Nephron (organoid): ENCODE results near the gene OR2S2.
"Not testable (repeated sequence)": the region's sequence is repeated elsewhere in the genome, so short reads cannot be mapped to it uniquely, and the experiment has no call there.

Source experiments
- H3K27ac Mint-ChIP-seq, 3 experiments: 2 replicates each; pipeline ENCODE4 v1.8.0; 2020; ENCODE audit warnings: mixed read lengths in 3 of 3, mild to moderate bottlenecking in 2 of 3, moderate library complexity in 1 of 3
- H3K27me3 Mint-ChIP-seq: 2 replicates; pipeline ENCODE4 v1.8.0; 2021; ENCODE audit warnings: low read depth, mild to moderate bottlenecking, moderate library complexity, mixed read lengths
- H3K36me3 Mint-ChIP-seq: 2 replicates; pipeline ENCODE4 v1.8.0; 2020; ENCODE audit warnings: low read depth, mixed read lengths
- H3K4me1 Mint-ChIP-seq: 2 replicates; pipeline ENCODE4 v1.8.0; 2020; ENCODE audit warnings: mixed read lengths
- H3K4me3 Mint-ChIP-seq, 3 experiments: 2 replicates each; pipeline ENCODE4 v1.8.0; 2020; ENCODE audit warnings: mild to moderate bottlenecking in 3 of 3, mixed read lengths in 3 of 3, moderate library complexity in 2 of 3
- H3K9me3 Mint-ChIP-seq: 2 replicates; pipeline ENCODE4 v1.8.0; 2020; ENCODE audit warnings: mixed read lengths
- TF ChIP-seq, protein P1 (sequence below), 3 experiments: fragments of 200-600 bp; sonication (generic); IDR thresholded peaks; one replicate each; pipeline ENCODE4 v1.5.0; 2021; ENCODE audit warnings: antibody characterized with exemption in 3 of 3; ENCODE audit not compliant: unreplicated experiment in 3 of 3

OR2S2 gene

DNA sequence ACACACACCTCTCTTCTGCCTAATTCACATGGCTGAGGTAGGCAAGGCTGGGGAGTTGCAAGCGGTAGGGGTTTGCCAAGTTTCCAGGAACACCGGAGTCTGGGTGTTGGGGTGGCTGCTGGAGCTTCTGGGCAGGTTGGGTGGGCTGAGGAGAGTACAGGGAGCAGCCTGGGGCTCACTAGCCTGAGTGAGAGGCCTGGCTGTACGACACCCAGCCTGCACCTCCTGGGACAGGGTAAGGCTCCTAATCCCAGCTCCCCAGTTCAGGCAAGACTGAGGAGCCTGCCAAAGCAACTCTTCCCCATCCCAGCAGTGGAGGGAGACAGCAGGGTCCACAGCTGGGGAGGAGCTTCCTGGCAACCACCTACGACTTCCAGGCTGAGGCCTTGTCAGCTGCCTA is 40.7 kb downstream of the OR2S2 start:
- no peaks in the 10 kb centered on the region for H3K36me3 Mint-ChIP-seq
- TF ChIP-seq, protein P1, sequence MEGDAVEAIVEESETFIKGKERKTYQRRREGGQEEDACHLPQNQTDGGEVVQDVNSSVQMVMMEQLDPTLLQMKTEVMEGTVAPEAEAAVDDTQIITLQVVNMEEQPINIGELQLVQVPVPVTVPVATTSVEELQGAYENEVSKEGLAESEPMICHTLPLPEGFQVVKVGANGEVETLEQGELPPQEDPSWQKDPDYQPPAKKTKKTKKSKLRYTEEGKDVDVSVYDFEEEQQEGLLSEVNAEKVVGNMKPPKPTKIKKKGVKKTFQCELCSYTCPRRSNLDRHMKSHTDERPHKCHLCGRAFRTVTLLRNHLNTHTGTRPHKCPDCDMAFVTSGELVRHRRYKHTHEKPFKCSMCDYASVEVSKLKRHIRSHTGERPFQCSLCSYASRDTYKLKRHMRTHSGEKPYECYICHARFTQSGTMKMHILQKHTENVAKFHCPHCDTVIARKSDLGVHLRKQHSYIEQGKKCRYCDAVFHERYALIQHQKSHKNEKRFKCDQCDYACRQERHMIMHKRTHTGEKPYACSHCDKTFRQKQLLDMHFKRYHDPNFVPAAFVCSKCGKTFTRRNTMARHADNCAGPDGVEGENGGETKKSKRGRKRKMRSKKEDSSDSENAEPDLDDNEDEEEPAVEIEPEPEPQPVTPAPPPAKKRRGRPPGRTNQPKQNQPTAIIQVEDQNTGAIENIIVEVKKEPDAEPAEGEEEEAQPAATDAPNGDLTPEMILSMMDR (IDR thresholded peaks at IDR 0.05; ENCODE audit: unreplicated experiment in 3 of 3) = no peak
- H3K27ac Mint-ChIP-seq = peak overlapping the region in 1 of 3 experiments; percentile 54
- H3K4me1 Mint-ChIP-seq = peaks cover 22% of the 10 kb centered on the region
- H3K27me3 Mint-ChIP-seq = no peaks in the 10 kb centered on the region
- H3K9me3 Mint-ChIP-seq = no peaks in the 10 kb centered on the region
- no peak overlapping the region for H3K4me3 Mint-ChIP-seq

DNA sequence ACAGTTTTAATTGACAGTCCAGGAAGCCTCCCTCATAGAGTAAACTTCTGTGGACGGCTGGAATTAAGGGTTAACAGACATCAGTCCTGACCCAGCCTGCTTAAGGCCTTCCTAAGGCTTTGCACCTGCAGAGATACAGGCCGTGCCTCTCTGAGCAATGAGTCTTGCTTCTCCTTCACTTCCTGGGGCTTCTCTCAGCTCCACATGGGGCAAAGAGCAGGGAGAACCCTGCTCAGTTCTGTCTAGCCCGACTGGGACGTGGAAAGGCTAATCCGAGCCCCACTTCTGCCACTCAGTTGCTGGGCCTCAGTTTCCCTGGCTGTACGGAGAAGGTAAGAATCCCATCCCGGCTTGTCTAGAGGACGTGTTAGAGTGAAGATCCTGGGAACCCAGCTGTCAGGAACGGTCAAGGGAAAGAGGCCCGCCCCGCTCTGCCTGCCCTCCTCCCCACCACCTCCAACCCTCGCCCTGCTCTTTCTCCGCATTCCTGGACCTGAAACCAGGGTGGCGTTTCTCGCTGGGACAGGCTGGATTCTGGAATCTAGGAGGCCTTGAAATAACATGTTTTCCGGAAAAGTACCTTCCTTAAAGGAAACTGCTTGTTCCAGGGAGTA is 42.2 kb downstream of the OR2S2 start:
- Mint-ChIP-seq H3K4me1 (peaks cover 26% of the 10 kb centered on the region), H3K27me3 (no peaks in the 10 kb centered on the region), H3K9me3 (no peaks in the 10 kb centered on the region), H3K4me3 (no peak overlapping the region), H3K36me3 (no peaks in the 10 kb centered on the region), H3K27ac (peak overlapping the region in 2 of 3 experiments; percentile 22 to 25)
- TF ChIP-seq, protein P1 (IDR thresholded peaks at IDR 0.05; ENCODE audit: unreplicated experiment in 3 of 3) = no peak

DNA sequence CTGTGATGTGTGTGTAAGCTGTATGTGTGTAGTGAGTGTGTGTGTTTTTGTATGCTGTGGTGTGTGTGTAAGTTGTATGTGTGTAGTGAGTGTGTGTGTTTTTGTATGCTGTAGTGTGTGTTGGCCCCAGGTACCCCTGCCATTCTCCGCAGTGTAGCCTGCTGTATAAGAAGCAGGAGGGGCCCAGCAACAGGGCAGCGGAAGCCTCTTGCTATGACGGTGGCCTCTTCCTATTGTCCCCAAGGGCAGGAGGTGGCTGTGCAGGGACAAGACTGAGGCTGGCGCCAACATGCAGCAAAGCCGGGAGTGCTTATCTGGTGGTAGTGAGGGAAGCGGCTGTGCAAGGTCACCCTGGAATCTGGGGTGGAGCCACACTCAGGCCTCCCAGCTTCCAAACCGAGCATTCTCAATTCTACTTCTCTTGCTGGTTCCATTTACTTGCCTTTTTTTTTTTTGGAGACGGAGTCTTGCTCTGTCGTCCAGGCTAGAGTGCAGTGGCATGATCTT is 43.6 kb downstream of the OR2S2 start:
- H3K4me3 Mint-ChIP-seq = no peak overlapping the region
- H3K4me1 Mint-ChIP-seq = peaks cover 25% of the 10 kb centered on the region
- TF ChIP-seq, protein P1 (IDR thresholded peaks at IDR 0.05; ENCODE audit: unreplicated experiment in 3 of 3) = no peak
- no peaks in the 10 kb centered on the region for H3K36me3 Mint-ChIP-seq
- H3K27me3 Mint-ChIP-seq = no peaks in the 10 kb centered on the region
- no peaks in the 10 kb centered on the region for H3K9me3 Mint-ChIP-seq
- no peak overlapping the region for H3K27ac Mint-ChIP-seq

DNA sequence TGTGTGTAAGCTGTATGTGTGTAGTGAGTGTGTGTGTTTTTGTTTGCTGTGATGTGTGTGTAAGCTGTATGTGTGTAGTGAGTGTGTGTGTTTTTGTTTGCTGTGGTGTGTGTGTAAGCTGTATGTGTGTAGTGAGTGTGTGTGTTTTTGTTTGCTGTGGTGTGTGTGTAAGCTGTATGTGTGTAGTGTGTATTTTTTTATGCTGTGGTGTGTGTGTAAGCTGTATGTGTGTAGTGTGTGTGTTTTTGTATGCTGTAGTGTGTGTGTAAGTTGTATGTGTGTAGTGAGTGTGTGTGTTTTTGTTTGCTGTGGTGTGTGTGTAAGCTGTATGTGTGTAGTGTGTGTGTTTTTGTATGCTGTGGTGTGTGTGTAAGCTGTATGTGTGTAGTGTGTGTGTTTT is 44.5 kb downstream of the OR2S2 start:
- peaks cover 25% of the 10 kb centered on the region for H3K4me1 Mint-ChIP-seq
- H3K4me3 Mint-ChIP-seq, H3K36me3 Mint-ChIP-seq, H3K27ac Mint-ChIP-seq, H3K9me3 Mint-ChIP-seq, H3K27me3 Mint-ChIP-seq: not testable (repeated sequence)

DNA sequence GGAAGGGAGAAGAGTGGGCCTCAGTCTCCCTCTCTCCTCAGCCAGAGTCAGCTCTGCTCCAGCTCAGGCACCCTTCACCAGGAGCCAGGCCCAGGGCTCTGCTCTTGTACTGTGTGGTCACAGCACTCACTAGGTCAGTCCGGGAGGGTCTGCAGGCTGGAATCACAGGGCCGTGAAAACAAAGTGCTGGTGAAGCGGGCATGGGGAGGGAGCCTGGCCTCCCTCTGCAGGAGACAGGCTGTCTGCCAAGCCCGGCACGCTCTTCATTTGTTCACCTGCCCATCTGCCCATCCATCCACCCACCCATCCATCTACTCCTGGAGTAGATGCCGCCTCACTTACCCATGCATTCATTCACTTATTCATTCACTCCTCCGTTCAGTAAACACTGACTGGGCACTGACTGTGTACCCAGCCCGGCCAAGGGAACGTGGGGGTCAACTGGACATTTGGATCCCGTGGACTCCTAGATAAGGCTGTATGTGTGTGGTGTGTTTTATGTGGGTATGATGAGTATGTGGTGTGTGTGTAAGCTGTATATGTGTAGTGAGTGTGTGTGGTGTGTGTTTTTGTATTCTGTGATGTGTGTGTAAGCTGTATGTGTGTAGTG is 45.1 kb downstream of the OR2S2 start:
- Mint-ChIP-seq H3K27ac (no peak overlapping the region), H3K36me3 (no peaks in the 10 kb centered on the region), H3K4me1 (peaks cover 28% of the 10 kb centered on the region), H3K4me3 (no peak overlapping the region), H3K27me3 (no peaks in the 10 kb centered on the region), H3K9me3 (no peaks in the 10 kb centered on the region)
- TF ChIP-seq, protein P1 (IDR thresholded peaks at IDR 0.05; ENCODE audit: unreplicated experiment in 3 of 3) = no peak

DNA sequence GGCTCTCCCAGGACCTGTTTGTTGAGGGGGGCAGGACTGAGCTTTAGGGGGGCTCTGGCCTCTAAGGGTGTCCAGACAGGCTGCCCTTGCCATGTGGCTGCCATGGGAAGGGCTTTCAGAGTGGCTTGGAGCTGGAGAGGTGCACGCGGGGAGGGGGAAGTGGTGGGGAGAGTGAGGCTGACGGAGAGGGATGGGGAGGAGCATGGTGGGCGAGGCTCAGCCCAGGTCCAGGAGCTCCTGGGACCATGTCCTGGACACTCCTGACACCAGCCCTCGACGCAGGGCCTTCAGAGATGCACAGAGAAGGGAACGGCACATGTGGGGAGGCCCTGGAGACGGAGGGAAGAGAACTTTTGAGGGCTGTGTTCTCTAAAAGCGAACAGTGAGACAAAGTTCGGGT is 46.3 kb downstream of the OR2S2 start:
- Mint-ChIP-seq H3K27me3 (no peaks in the 10 kb centered on the region), H3K27ac (no peak overlapping the region), H3K9me3 (no peaks in the 10 kb centered on the region), H3K4me1 (peaks cover 38% of the 10 kb centered on the region), H3K4me3 (no peak overlapping the region), H3K36me3 (no peaks in the 10 kb centered on the region)
- TF ChIP-seq, protein P1 (IDR thresholded peaks at IDR 0.05; ENCODE audit: unreplicated experiment in 3 of 3) = no peak
